Measurements from ENCODE around the gene PAX5. TPM values are rescaled to one million over a fixed set of nuclear protein-coding genes. Genes with fewer than 3 reads are reported as not detected.

The PAX5 gene
- total RNA-seq, 3 donors from 2014 or later, result 0.29 to 0.32 TPM; not detected in 1

DNA sequence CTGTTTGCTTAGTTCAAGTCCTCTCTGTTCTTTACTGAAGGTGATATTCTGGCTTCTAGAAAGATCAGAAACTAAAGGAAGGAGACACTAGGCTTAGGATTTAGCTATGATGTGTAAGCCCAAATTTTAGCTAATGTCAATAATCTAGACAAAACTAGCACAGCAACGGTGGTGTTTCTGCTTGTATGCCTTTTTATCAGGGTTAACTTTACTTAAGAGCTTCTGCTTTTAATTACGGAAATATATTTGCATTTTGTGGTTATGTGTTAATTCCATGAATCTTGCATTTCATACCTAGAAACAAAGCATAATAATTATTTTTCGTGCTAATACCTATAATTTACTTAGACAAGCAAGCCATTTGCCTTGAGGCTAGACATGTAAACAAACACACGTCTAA, 96.1 kb downstream of the PAX5 start:
- H3K36me3 ChIP-seq (ENCODE audit: low read depth), result no peaks in the 10 kb centered on the region
- no peak overlapping the region for H3K4me3 ChIP-seq
- DNase-seq (no peak), ATAC-seq (no peak)
- no peaks in the 10 kb centered on the region for H3K9me3 ChIP-seq
- intact Hi-C loops (cut with DNase I, micrococcal nuclease), result no loop called here
- TF ChIP-seq CTCF (IDR thresholded peaks at IDR 0.05), result no peak
- H3K4me1 ChIP-seq (ENCODE audit: low read depth), result no peaks in the 10 kb centered on the region

GRCh38 chr9:36937346-36937745, 96.7 kb downstream of the PAX5 start:
- H3K4me3 ChIP-seq, result no peak overlapping the region
- H3K9me3 ChIP-seq, result no peaks in the 10 kb centered on the region
- H3K36me3 ChIP-seq (ENCODE audit: low read depth), result no peaks in the 10 kb centered on the region
- DNase-seq, result no peak
- no peak for TF ChIP-seq CTCF (IDR thresholded peaks at IDR 0.05)
- intact Hi-C loops (cut with DNase I, micrococcal nuclease), result no loop called here
- ATAC-seq, result no peak
- no peaks in the 10 kb centered on the region for H3K4me1 ChIP-seq (ENCODE audit: low read depth)

DNA sequence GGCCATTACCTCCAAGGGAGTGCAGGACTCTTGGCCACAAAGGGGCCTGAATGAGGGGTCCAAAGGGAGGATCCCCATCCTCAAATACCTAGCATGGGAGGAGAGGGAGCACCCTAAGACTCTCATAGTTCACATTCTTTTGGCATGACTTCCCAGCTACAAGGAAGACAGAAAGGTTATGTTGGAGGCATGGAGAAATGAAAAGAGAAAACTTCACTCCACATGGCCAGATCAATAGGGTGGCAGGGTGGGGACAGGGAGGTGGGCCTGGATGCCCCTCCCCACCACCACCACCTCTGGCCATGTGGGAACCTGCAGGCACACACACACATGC, 97.6 kb downstream of the PAX5 start:
- Histone ChIP-seq H3K4me1 (ENCODE audit: low read depth) (no peaks in the 10 kb centered on the region), H3K9me3 (no peaks in the 10 kb centered on the region), H3K4me3 (no peak overlapping the region), H3K36me3 (ENCODE audit: low read depth) (no peaks in the 10 kb centered on the region)
- intact Hi-C loops (cut with DNase I, micrococcal nuclease), result no loop called here
- no peak for TF ChIP-seq CTCF (IDR thresholded peaks at IDR 0.05)
- ATAC-seq (no peak), DNase-seq (no peak)

DNA sequence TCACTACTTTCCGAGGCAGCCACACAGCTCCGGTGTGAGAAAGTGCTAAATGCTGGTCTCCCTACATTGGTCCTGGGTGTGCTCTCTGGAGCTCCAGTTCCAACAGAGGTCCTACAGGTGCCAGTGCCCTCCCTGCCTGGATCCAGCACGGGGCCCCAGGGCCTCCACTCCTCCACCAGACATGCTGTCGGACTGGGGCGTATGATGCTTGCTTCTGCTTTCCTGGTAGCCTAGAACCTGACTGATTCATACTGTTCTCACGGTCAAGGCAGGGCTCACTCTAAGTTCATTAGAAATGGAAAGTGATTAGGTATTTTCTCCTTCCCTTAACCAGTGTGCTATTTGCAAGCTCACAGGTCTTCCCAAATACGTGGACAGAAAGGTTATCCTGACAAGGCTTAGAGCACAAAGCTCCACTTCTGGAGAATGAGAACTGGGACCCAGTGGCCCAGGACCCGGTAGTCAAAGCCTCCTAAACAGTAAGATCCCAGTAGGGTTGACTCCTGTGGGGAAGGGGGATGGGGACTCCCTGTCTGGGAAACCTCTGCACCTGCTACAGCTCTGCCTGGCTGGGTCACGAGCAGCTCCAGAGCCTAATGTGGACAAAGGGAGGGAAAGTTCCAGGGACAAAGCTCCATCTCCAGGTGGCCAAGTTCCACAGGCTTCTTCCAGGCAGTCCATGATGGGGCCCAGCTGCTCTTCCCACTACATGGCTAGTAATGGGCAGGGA, 98.1 kb downstream of the PAX5 start:
- no peak for DNase-seq
- Histone ChIP-seq H3K4me3 (no peak overlapping the region), H3K36me3 (ENCODE audit: low read depth) (no peaks in the 10 kb centered on the region), H3K9me3 (no peaks in the 10 kb centered on the region), H3K4me1 (ENCODE audit: low read depth) (no peaks in the 10 kb centered on the region)
- no peak for ATAC-seq
- no peak for TF ChIP-seq CTCF (IDR thresholded peaks at IDR 0.05)
- intact Hi-C loops (cut with DNase I, micrococcal nuclease), result no loop called here

DNA sequence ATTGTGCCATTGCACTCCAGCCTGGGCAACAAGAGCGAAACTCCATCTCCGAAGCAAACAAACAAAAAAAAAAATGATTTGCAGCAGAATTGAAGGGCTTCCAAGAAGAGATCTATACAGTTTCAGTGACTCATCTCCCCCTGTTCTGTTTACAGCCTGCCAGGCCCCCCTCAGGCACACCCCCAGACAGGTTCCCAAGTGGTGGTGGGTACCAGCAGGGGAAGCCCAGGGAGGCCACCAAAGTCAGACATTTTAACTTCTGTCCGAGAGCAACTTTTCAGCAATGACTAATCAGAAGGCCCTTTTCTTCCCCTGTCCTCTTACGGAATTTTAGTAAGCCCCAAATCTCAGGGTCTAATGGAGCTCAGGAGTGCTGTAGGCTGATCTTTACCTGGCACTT, 98.7 kb downstream of the PAX5 start:
- intact Hi-C loops (cut with DNase I, micrococcal nuclease), result no loop called here
- no peaks in the 10 kb centered on the region for H3K36me3 ChIP-seq (ENCODE audit: low read depth)
- no peak overlapping the region for H3K4me3 ChIP-seq
- ATAC-seq (no peak), DNase-seq (no peak)
- TF ChIP-seq CTCF (IDR thresholded peaks at IDR 0.05), result no peak
- no peaks in the 10 kb centered on the region for H3K9me3 ChIP-seq
- H3K4me1 ChIP-seq (ENCODE audit: low read depth), result no peaks in the 10 kb centered on the region

Data from mucosa of descending colon (tissue), 3 donors.